PC-3 (cell line): ENCODE measurements around the gene TUSC2. TPM values are rescaled to one million over a fixed set of nuclear protein-coding genes. Genes with fewer than 3 reads are reported as not detected.

Experiments
- ATAC-seq: fragments of 200-7000 bp; cut with Tn5 transposase; 2 replicates; pipeline ENCODE4 v1.9.1; 2020; ENCODE audit warnings: mild to moderate bottlenecking, moderate library complexity
- BruUV-seq: library from RNA; stranded (reverse); fragments of 400-500 nt; replicated peaks from 2 replicates; lab custom pipeline; 2021; lab: Mats Ljungman, UMichigan
- CTCF ChIA-PET: fragments of 300-600 bp; sonication (Branson Sonifier 250); formaldehyde crosslinking; loops from one replicate; lab custom pipeline; 2022; ENCODE audit warnings: antibody characterized with exemption; lab: Charles Lee
- POLR2A ChIA-PET: fragments of 300-600 bp; sonication (Branson Sonifier 250); formaldehyde crosslinking; loops from one replicate; lab custom pipeline; 2022; ENCODE audit warnings: antibody characterized with exemption; ENCODE audit not compliant: unreplicated experiment; lab: Charles Lee
- DNase-seq: peaks from one replicate; pipeline ENCODE4 v3.0.0-alpha.2; 2015
- H2AFZ ChIP-seq: fragments of 300-600 bp; sonication (generic); 2 replicates; pipeline ENCODE4 v1.6.0; 2016; ENCODE audit warnings: antibody characterized with exemption, low read length
- H3F3A ChIP-seq: fragments of 300-600 bp; sonication (generic); one replicate; pipeline ENCODE4 v1.6.0; 2017; ENCODE audit warnings: antibody characterized with exemption, low read length, control low read depth, mild to moderate bottlenecking; ENCODE audit not compliant: unreplicated experiment
- H3K27ac ChIP-seq: fragments of 300-600 bp; sonication (generic); 2 replicates; pipeline ENCODE4 v1.5.1; 2016; ENCODE audit warnings: mild to moderate bottlenecking, low read length
- H3K27me3 ChIP-seq: fragments of 300-600 bp; sonication (generic); 2 replicates; pipeline ENCODE4 v1.6.1; 2016; ENCODE audit warnings: low read length, mixed read lengths
- H3K36me3 ChIP-seq: fragments of 300-600 bp; sonication (generic); 2 replicates; pipeline ENCODE4 v1.6.1; 2016; ENCODE audit warnings: low read depth, mixed run types, low read length, mixed read lengths
- H3K4me1 ChIP-seq: fragments of 300-600 bp; sonication (generic); 2 replicates; pipeline ENCODE4 v1.5.1; 2016; ENCODE audit warnings: low read length; ENCODE audit not compliant: insufficient read depth
- H3K4me2 ChIP-seq: fragments of 300-600 bp; sonication (generic); 2 replicates; pipeline ENCODE4 v1.6.0; 2016; ENCODE audit warnings: low read length
- H3K4me3 ChIP-seq: fragments of 300-600 bp; sonication (generic); 2 replicates; pipeline ENCODE4 v1.5.1; 2016; ENCODE audit warnings: mild to moderate bottlenecking, low read length, mixed read lengths
- H3K79me2 ChIP-seq: fragments of 300-600 bp; sonication (generic); 2 replicates; pipeline ENCODE4 v1.6.1; 2017; ENCODE audit warnings: low read length, mixed read lengths
- H3K9ac ChIP-seq: fragments of 300-600 bp; sonication (generic); 2 replicates; pipeline ENCODE4 v1.6.0; 2016; ENCODE audit warnings: mild to moderate bottlenecking, low read length
- H3K9me2 ChIP-seq: fragments of 300-600 bp; sonication (generic); replicated peaks from 2 replicates; pipeline ENCODE4 v1.6.1; 2016; ENCODE audit warnings: mixed run types, low read length, mixed read lengths
- H3K9me3 ChIP-seq: fragments of 300-600 bp; sonication (generic); 2 replicates; pipeline ENCODE4 v1.6.1; 2016; ENCODE audit warnings: low read length, mixed read lengths
- H4K20me1 ChIP-seq: fragments of 300-600 bp; sonication (generic); 2 replicates; pipeline ENCODE4 v1.6.1; 2016; ENCODE audit warnings: low read length, mixed read lengths
- EZH2 ChIP-seq: fragments of 300-600 bp; sonication (generic); IDR thresholded peaks from one replicate; pipeline ENCODE4 v1.6.1; 2017; ENCODE audit warnings: antibody characterized with exemption, mild to moderate bottlenecking, low read length; ENCODE audit not compliant: unreplicated experiment
- EZH2phosphoT487 ChIP-seq: fragments of 300-600 bp; sonication (generic); IDR thresholded peaks from 2 replicates; pipeline ENCODE4 v1.6.1; 2018; ENCODE audit warnings: mild to moderate bottlenecking, antibody characterized with exemption, low read length, borderline replicate concordance
- intact Hi-C: fragments of 100-400 bp; cut with micrococcal nuclease; formaldehyde crosslinking; loops from 2 replicates; pipeline ENCODE4 v1.9.0; 2023
- total RNA-seq: library from RNA; depleted of rRNA; stranded (reverse); fragments of >200 nt; gene quantifications from 2 replicates; pipeline ENCODE4 v1.2.3, GENCODE V29; 2014
- TF ChIP-seq, protein P1 (sequence below): fragments of 300-600 bp; sonication (generic); conservative IDR thresholded peaks from 2 replicates; pipeline ENCODE4 v1.5.1; 2017; ENCODE audit warnings: antibody characterized with exemption, low read depth, mild to moderate bottlenecking, low read length

TUSC2 gene
- total RNA-seq, 1 experiment from 2014 or later, result 143 TPM

DNA sequence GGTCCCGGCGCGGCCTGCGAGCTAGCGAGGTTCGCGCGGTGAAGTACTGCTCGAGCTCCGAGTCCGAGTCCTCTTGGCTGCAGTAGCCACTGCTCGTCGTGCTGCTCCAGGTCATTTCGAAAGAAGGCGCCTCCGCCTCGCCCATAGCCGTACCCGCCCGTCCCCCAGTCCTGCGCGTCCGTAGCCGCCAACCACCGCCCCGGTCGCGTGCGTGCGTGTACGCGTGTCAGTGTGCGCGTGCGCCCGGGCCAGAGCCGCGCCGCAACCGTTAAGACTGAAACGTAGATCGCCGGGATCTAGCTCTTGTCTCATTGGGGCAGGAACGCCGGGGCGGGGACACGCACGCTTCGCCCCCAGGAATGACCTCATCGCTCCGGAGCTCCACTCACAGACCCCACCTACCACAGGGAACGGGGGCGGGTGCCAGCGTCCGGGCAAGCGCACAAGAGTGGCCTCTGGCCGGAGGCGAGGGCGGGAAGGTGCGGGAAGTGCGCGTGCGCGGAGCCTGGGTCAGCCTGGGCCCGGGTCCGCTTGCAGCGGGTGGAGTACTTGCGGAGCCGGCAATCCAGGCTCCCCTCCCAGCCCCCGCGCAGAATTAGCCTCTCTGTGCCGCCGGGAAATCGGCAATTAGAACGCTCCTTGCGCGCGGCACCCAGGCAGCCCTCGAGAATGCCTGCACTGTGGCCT, 9.3 kb upstream of the TUSC2 start:
- DNase-seq (peak; percentile 99), ATAC-seq (peak; percentile 88)
- no peaks in the 10 kb centered on the region for H3K9me2 ChIP-seq
- peak overlapping the region; percentile 72 for H3K27ac ChIP-seq
- peak overlapping the region; percentile 88 for H2AFZ ChIP-seq
- H3K4me1 ChIP-seq, result peaks cover 32% of the 10 kb centered on the region
- no peaks in the 10 kb centered on the region; the same call in 1 of the 2 replicates for H3K36me3 ChIP-seq
- ChIA-PET POLR2A (interaction anchor here (0.5 to 1.4 kb wide), 12 partner anchors 9 to 1768 kb away, joined by 3 to 17 read pairs (median 5); partner anchors contain the start of genes CISH, CYB561D2, HYAL3 and IFRD2), CTCF (interaction anchor here (0.6 to 1.3 kb wide), 10 partner anchors 8 to 1646 kb away, joined by 3 to 10 read pairs (median 4); partner anchors contain the start of genes CYB561D2, NPRL2, TUSC2 and ZMYND10)
- peak overlapping the region; percentile 89 for H3K9ac ChIP-seq
- peaks cover 48% of the 10 kb centered on the region for H3K79me2 ChIP-seq
- BruUV-seq, result no TSS peak
- TF ChIP-seq, protein P1, sequence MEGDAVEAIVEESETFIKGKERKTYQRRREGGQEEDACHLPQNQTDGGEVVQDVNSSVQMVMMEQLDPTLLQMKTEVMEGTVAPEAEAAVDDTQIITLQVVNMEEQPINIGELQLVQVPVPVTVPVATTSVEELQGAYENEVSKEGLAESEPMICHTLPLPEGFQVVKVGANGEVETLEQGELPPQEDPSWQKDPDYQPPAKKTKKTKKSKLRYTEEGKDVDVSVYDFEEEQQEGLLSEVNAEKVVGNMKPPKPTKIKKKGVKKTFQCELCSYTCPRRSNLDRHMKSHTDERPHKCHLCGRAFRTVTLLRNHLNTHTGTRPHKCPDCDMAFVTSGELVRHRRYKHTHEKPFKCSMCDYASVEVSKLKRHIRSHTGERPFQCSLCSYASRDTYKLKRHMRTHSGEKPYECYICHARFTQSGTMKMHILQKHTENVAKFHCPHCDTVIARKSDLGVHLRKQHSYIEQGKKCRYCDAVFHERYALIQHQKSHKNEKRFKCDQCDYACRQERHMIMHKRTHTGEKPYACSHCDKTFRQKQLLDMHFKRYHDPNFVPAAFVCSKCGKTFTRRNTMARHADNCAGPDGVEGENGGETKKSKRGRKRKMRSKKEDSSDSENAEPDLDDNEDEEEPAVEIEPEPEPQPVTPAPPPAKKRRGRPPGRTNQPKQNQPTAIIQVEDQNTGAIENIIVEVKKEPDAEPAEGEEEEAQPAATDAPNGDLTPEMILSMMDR, result no peak
- TF ChIP-seq EZH2 (no peak), EZH2phosphoT487 (no peak)
- H3F3A ChIP-seq, result no peaks in the 10 kb centered on the region
- peak overlapping the region; percentile 88 for H3K4me2 ChIP-seq
- H3K27me3 ChIP-seq, result no peaks in the 10 kb centered on the region
- H4K20me1 ChIP-seq, result peaks cover 13% of the 10 kb centered on the region; the same call in 1 of the 2 replicates
- peak overlapping the region; percentile 89 for H3K4me3 ChIP-seq
- intact Hi-C loops, result no loop called here
- H3K9me3 ChIP-seq, result no peaks in the 10 kb centered on the region

DNA sequence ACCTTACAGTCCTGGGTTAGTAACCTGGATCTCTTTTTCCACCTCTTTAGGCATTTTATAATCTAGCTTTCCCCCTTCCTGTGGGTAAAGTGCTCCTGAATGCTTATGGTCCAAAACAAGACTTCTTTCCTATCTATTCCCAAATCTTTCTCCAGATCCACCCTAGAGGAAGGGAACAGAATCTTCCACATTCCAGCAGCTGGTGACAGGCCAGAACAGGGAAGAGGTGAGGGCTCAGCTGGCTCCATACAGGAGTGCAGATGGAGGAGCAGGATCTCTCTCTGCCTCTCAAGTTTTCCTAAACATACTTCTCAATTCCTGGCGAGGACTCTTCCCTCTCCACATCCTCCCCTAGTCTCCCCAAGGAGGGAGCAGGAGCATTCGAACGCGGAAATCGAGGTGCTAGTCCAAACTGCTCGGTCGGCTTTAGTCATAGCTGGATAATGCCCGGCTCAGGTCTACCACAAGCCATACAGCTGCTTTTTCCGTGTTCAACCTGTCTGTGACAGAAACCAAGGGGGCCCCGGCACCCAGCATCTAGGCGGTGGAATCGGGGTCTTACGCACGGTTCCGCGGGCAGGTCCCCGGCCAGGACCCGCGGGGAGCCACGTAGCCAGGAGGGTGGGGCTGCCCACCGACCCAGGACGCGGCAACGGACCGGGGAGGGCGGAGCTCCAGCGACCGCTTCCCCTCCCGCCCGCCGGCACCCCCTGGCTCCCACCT, 8.6 kb upstream of the TUSC2 start:
- CTCF ChIA-PET, result interaction anchor here (0.6 to 1.3 kb wide), 10 partner anchors 9 to 1646 kb away, joined by 3 to 10 read pairs (median 4); partner anchors contain the start of genes TUSC2 and ZMYND10
- Histone ChIP-seq H3K9me3 (no peaks in the 10 kb centered on the region), H3F3A (no peaks in the 10 kb centered on the region), H3K9ac (peak overlapping the region; percentile 89), H3K4me3 (peak overlapping the region; percentile 89), H3K4me1 (peaks cover 32% of the 10 kb centered on the region), H3K27me3 (no peaks in the 10 kb centered on the region), H3K4me2 (peak overlapping the region; percentile 88), H2AFZ (peak overlapping the region; percentile 88), H3K36me3 (peaks cover 6% of the 10 kb centered on the region; the same call in 1 of the 2 replicates), H4K20me1 (peaks cover 13% of the 10 kb centered on the region; the same call in 1 of the 2 replicates), H3K79me2 (peaks cover 53% of the 10 kb centered on the region), H3K27ac (peak overlapping the region; percentile 72), H3K9me2 (no peaks in the 10 kb centered on the region)
- POLR2A ChIA-PET, result interaction anchor here (0.5 to 1.4 kb wide), 12 partner anchors 8 to 1769 kb away, joined by 3 to 17 read pairs (median 5); partner anchors contain the start of genes CISH, CYB561D2, HYAL3 and IFRD2
- peak; percentile 46 for ATAC-seq
- intact Hi-C loops, result no loop called here
- TF ChIP-seq, protein P1, result 0 out of 2 replicates have a peak, but pooled peaks have one; percentile 11
- TF ChIP-seq EZH2phosphoT487 (no peak), EZH2 (no peak)
- TSS peak; percentile 73 for BruUV-seq
- DNase-seq, result peak; percentile 34
